ENCODE data around the gene BRIP1.

DNA sequence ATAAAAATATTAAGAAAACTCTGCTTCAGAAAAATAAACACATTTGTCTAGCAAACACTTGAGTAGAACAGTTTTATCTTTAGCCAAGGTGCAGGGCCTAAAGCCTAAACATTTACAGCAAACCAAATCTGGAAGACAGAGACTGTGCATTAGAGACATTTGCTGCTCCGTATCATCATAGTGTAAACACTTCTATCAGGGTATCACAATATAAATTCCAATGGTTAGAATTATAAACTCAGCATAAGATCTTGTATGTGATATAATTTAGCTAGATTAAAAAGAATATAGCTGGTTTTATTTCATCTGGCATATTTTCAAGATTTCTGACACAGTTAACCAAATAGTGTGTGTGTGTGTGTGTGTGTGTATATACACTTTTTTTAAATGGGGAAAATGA lies 138.6 kb downstream of the BRIP1 start:
- TF ChIP-seq CTCF (IDR thresholded peaks at IDR 0.05), result no peak
- TF ChIP-seq POLR2A (IDR thresholded peaks at IDR 0.05), result no peak
- no peak for TF ChIP-seq POLR2AphosphoS5 (IDR thresholded peaks at IDR 0.05)
- no peak for TF ChIP-seq EP300 (IDR thresholded peaks at IDR 0.05)

Measured in stomach (tissue), 4 donors.